NCI-H2171 treated with DMSO at 0.1 percent for 48 hours (cell line): Measurements from ENCODE around the gene C16orf54.
"Not testable (repeated sequence)": the region's sequence is repeated elsewhere in the genome, so short reads cannot be mapped to it uniquely, and the experiment has no call there.

Experiments
- DNase-seq: peaks from one replicate; lab custom pipeline; 2025; lab: John Stamatoyannopoulos, UW

C16orf54 gene

GRCh38 chr16:29739927-29740629, 5.7 kb downstream of the C16orf54 start:
- DNase-seq = not testable (repeated sequence)

GRCh38 chr16:29738514-29738913, 7.3 kb downstream of the C16orf54 start:
- DNase-seq = no peak

GRCh38 chr16:29737713-29738112, 8.1 kb downstream of the C16orf54 start:
- DNase-seq = no peak

DNA sequence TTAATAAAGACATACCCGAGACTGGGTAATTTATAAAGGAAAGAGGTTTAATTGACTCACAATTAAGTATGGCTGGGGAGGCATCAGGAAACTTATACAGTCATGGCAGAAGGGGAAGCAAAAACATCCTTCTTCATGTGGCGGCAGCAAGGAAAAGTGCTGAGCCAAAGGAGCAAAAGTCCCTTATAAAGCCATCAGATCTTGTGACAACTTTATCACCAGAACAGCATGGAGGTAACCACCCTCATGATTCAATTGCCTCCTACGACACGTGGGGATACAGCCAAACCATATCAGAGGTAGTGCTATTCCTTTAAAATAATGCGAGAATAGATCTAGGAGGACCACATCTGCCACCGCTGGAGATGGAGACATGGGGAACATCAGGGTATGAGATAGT, 9.0 kb downstream of the C16orf54 start:
- DNase-seq = no peak

DNA sequence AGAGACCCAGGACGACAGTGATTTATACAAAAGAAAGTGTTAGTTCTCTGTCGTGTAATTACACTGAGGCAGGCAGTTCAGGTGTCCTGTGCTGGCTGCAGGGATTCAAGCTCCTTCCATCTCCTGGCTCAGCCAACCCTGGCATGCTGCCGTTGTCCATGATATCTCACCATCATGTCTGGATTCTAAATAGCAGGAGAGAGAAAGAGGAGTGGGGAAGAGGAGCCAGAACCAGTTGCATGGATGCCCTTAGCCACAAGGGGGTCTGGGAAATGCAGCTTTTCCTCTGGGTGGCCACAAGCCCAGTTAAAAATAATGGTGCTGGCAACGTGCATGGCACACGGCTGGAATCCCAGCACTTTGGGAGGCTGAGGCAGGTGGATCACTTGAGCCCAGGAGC, 9.7 kb downstream of the C16orf54 start:
- DNase-seq = no peak

DNA sequence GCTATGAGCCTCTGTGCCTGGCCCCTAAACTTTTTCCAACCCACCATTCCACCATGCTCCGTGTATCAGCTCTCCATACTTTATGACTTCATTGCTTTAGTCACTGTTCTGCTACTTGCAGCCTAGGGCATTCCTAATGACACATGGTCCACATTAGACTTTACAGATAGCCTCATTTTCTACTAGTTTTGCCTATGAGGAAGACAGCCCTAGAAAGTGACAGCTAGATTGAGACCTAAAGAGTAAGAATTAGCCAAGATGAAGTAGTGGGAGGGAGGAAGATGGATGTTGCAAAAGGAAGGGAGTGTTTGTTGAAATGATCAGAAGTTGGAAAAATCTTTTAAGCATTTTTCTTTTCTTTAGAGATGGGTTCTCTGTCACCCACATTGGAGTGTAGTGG, 11.0 kb downstream of the C16orf54 start:
- DNase-seq = no peak

- DNase-seq = not testable (repeated sequence)
These were observed 13.8 kb downstream of the C16orf54 start for GRCh38 chr16:29731768-29732601.

DNA sequence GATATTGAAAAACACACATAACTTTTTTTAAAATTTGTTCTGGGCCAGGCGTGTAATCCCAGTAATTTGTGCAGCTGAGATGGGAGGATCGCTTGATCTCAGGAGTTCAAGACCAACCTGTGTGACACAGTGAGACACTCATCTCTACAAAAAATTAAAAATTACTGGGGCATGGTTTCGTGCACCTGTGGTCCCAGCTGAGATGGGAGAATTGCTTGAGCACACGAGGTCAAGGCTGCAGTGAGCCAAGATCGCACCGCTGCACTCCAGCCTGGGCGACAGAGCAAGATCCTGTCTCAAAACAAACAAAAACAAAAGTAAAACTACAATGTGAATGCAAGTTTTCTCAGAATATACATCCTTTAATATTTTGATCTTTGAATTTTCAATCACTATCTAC, 15.1 kb downstream of the C16orf54 start:
- DNase-seq = no peak

- DNase-seq = peak; percentile 71
These were observed 16.7 kb downstream of the C16orf54 start for GRCh38 chr16:29729116-29729521.

DNA sequence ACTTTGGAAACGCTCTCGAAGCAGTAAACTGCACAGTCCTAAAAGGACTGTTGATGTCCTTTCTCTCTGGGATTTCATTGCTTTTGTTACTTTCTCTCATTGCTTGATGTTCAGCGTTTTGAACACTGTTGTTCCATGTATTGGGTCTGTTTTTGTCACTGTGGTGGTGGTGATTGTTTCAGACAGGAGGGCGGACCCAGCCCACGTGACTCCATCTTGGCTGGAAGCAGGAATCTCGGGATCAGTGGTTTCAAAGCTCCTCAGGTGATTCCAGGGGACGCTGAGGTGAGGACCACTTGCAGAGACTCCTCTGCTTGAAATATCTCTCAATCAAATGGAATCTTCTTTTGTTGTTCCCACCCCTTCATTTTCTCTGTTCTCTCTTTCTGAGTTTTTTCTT, 18.3 kb downstream of the C16orf54 start:
- DNase-seq = no peak

GRCh38 chr16:29726845-29727377, 18.9 kb downstream of the C16orf54 start:
- DNase-seq = no peak

- DNase-seq = peak; percentile 50
These were observed 24.5 kb downstream of the C16orf54 start for GRCh38 chr16:29721167-29721879.

DNA sequence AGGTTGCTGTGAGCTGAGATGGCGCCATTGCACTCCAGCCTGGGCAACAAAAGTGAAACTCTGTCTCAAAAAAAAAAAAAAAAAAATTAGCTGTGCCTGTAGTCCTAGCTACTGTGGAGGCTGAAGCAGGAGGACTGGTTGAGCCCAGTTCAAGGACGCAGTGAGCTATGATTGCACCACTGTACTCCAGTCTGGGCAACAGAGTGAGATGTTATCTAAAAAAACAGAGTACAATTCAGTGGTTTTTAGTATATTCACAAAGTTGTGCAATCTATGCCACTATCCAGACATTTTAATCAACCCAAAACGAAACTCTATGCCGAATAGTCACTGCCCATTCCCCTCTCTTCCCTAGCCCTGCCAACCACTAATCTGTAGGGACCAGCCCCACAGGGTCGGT, 25.1 kb downstream of the C16orf54 start:
- no peak for DNase-seq

DNA sequence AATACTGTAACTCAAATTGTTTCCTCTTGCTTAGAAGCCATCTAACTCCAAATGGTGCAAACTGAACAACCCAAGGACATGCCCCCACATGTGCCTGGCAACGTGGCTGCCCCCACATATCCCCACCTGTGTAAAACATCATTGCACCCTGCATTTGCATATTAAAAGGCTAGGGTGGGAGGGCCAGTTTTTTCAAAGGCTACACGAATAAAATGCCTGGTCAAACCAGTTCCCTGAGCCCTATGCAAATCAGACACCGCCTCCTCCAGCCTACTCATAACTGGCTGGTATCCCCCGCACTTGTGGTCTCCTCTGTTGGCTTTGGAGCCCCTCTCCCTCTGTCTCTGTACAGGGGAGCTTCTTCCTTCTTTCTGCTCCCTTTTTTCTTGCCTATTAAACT, 26.7 kb downstream of the C16orf54 start:
- DNase-seq = no peak

DNA sequence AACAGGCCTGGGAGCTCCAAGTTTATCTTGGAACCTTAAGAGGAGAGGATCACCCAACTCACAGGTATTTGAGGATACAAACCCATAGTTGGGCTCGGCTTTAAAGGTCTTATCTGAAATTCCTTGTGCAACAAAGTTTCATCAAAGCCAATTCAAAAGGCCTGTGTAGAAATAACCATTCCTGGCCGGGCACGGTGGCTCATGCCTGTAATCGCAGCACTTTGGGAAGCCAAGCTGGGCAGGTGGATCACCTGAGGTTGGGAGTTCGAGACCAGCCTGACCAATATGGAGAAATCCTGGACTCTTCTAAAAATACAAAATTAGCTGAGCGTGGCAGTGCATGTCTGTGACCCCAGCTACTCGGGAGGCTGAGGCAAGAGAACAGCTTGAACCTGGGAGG, 28.7 kb downstream of the C16orf54 start:
- DNase-seq = no peak

- DNase-seq = peak; percentile 13
These were observed 30.8 kb downstream of the C16orf54 start for GRCh38 chr16:29714972-29715371.

DNA sequence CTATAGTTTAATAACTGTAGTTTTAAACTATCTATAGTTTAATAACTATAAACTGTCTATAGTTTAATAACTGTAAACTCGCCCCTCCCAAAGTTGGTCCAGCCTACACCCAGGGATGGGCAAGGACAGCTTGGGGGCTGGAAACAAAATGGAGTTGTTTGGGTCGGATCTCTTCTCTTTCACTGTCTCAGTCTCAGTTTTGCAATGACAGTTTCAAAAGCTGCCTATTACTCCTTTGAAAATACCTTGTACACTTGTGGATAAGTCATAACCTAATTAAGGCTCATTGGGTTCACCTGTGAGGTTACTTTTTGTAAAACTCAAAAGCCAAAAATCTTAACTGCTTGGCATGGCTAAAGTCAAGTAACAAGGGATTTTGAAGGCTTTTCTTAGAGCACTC, 31.4 kb downstream of the C16orf54 start:
- DNase-seq = no peak

DNA sequence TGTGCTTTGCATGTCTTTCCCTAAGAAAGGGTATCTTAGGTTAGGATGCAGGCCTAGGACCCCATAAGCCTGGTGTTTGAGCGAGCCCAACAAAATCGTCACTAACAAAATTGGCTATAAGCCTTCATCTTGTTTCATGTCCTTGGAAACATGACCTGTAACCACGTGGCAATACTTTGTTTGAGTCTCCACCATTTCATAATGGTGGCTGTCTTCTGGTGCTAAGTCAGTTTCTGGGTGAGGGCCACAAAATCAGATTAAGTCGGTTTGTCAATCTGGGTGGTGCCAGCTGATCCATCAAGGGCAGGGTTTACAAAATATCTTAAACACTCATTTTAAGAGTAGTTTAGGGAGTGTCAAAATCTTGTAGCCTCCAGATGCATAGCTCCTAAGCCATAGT, 33.0 kb downstream of the C16orf54 start:
- DNase-seq = no peak

- DNase-seq = peak; percentile 8
These were observed 35.3 kb downstream of the C16orf54 start for GRCh38 chr16:29710227-29711219.

GRCh38 chr16:29709657-29710056, 36.1 kb downstream of the C16orf54 start:
- DNase-seq = not testable (repeated sequence)

- DNase-seq = no peak
These were observed 36.7 kb downstream of the C16orf54 start for GRCh38 chr16:29708917-29709600.
